DOHH2 (cell line): ENCODE results near the gene TEKTIP1.
"Not testable (repeated sequence)": the region's sequence is repeated elsewhere in the genome, so short reads cannot be mapped to it uniquely, and the experiment has no call there.

ENCODE experiments used
- H3F3A ChIP-seq: fragments of 200-600 bp; sonication (generic), shearing (Covaris generic); 2 replicates; pipeline ENCODE4 v1.6.0; 2016; ENCODE audit warnings: antibody characterized with exemption, mild to moderate bottlenecking; ENCODE audit not compliant: control insufficient read depth, insufficient read depth
- H3K27ac ChIP-seq: fragments of 200-600 bp; sonication (generic); 2 replicates; pipeline ENCODE4 v1.5.1; 2014; ENCODE audit warnings: low read depth, mild to moderate bottlenecking, low read length, moderate library complexity
- H3K27me3 ChIP-seq: fragments of 200-600 bp; sonication (generic); 2 replicates; pipeline ENCODE4 v1.6.1; 2014; ENCODE audit warnings: mild to moderate bottlenecking, low read length, mixed read lengths; ENCODE audit not compliant: control insufficient read depth
- H3K36me3 ChIP-seq: fragments of 200-600 bp; sonication (generic); 2 replicates; pipeline ENCODE4 v1.6.1; 2014; ENCODE audit warnings: mild to moderate bottlenecking, low read length, moderate library complexity, mixed read lengths; ENCODE audit not compliant: control insufficient read depth
- H3K4me1 ChIP-seq: fragments of 200-600 bp; sonication (generic); 2 replicates; pipeline ENCODE4 v1.6.1; 2014; ENCODE audit warnings: mild to moderate bottlenecking, low read length, mixed read lengths; ENCODE audit not compliant: control insufficient read depth
- H3K4me2 ChIP-seq: fragments of 200-600 bp; sonication (generic); 2 replicates; pipeline ENCODE4 v1.6.0; 2014; ENCODE audit warnings: mild to moderate bottlenecking, low read length, moderate library complexity
- H3K4me3 ChIP-seq: fragments of 200-600 bp; sonication (generic); 2 replicates; pipeline ENCODE4 v1.5.1; 2014; ENCODE audit warnings: mild to moderate bottlenecking, low read length, mixed read lengths
- H3K79me2 ChIP-seq: fragments of 200-600 bp; sonication (generic); 2 replicates; pipeline ENCODE4 v1.6.1; 2014; ENCODE audit warnings: mild to moderate bottlenecking, low read length, mixed read lengths; ENCODE audit not compliant: control insufficient read depth
- H3K9me2 ChIP-seq: fragments of 200-600 bp; sonication (generic); replicated peaks from 2 replicates; pipeline ENCODE4 v1.6.1; 2014; ENCODE audit warnings: mild to moderate bottlenecking, low read length, mixed read lengths; ENCODE audit not compliant: control insufficient read depth
- H3K9me3 ChIP-seq: fragments of 200-600 bp; sonication (generic); 2 replicates; pipeline ENCODE4 v1.6.1; 2014; ENCODE audit warnings: antibody characterized with exemption, low read length, mixed read lengths; ENCODE audit not compliant: control insufficient read depth, insufficient read depth
- H4K20me1 ChIP-seq: fragments of 200-600 bp; sonication (generic); 2 replicates; pipeline ENCODE4 v1.6.0; 2014; ENCODE audit warnings: low read depth, mild to moderate bottlenecking, antibody characterized with exemption, low read length, moderate library complexity; ENCODE audit not compliant: control insufficient read depth, insufficient read depth
- CTCF ChIP-seq: fragments of 200-600 bp; sonication (generic); IDR thresholded peaks from one replicate; pipeline ENCODE4 v1.5.1; 2014; ENCODE audit warnings: antibody characterized with exemption, mild to moderate bottlenecking, low read depth, low read length; ENCODE audit not compliant: poor library complexity, severe bottlenecking
- EZH2phosphoT487 ChIP-seq: fragments of 200-600 bp; sonication (generic); IDR thresholded peaks from 2 replicates; pipeline ENCODE4 v1.6.1; 2017; ENCODE audit warnings: borderline replicate concordance, mild to moderate bottlenecking, antibody characterized with exemption, low read length, moderate library complexity, mixed read lengths

Gene TEKTIP1

GRCh38 chr19:3528539-3529211 lies 10.3 kb upstream of the TEKTIP1 start:
- H3F3A ChIP-seq = no peaks in the 10 kb centered on the region

DNA sequence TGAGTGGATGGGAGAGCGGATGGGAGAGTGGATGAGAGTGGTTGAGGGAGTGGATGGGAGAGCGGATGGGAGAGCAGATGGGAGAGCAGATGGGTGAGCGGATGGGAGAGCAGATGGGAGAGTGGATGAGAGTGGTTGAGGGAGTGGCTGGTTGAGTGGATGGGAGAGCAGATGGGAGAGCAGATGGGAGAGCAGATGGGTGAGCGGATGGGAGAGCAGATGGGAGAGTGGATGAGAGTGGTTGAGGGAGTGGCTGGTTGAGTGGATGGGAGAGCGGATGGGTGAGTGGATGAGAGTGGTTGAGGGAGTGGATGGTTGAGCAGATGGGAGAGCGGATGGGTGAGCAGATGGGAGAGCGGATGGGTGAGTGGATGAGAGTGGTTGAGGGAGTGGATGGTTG lies 9.7 kb upstream of the TEKTIP1 start:
- not testable (repeated sequence) for H3K4me2 ChIP-seq, H3K27me3 ChIP-seq, H3K4me3 ChIP-seq, H3F3A ChIP-seq, H3K9me3 ChIP-seq, H3K4me1 ChIP-seq, H3K79me2 ChIP-seq, H3K9me2 ChIP-seq, H3K27ac ChIP-seq, H4K20me1 ChIP-seq
- peaks cover 44% of the 10 kb centered on the region; the same call in 1 of the 2 replicates for H3K36me3 ChIP-seq

More at GRCh38 chr19:3528539-3529211, 10.3 kb upstream of the TEKTIP1 start:
- H3K79me2 ChIP-seq = no peaks in the 10 kb centered on the region
- H4K20me1 ChIP-seq = no peaks in the 10 kb centered on the region
- no peaks in the 10 kb centered on the region for H3K9me3 ChIP-seq
- no peak for TF ChIP-seq CTCF
- TF ChIP-seq EZH2phosphoT487 = no peak
- H3K27me3 ChIP-seq = no peaks in the 10 kb centered on the region
- H3K9me2 ChIP-seq = no peaks in the 10 kb centered on the region
- H3K36me3 ChIP-seq = peaks cover 46% of the 10 kb centered on the region; the same call in 1 of the 2 replicates
- H3K4me2 ChIP-seq = no peak overlapping the region
- no peak overlapping the region for H3K27ac ChIP-seq
- no peak overlapping the region for H3K4me3 ChIP-seq
- H3K4me1 ChIP-seq = no peaks in the 10 kb centered on the region

- Histone ChIP-seq H3K36me3 (peaks cover 49% of the 10 kb centered on the region), H4K20me1 (no peaks in the 10 kb centered on the region), H3F3A (no peaks in the 10 kb centered on the region), H3K4me2 (no peak overlapping the region), H3K4me1 (no peaks in the 10 kb centered on the region), H3K4me3 (no peak overlapping the region), H3K9me2 (no peaks in the 10 kb centered on the region), H3K79me2 (no peaks in the 10 kb centered on the region), H3K27ac (no peak overlapping the region), H3K9me3 (no peaks in the 10 kb centered on the region), H3K27me3 (no peaks in the 10 kb centered on the region)
- TF ChIP-seq CTCF (no peak), EZH2phosphoT487 (no peak)
Measured at GRCh38 chr19:3530389-3530788, 8.6 kb upstream of the TEKTIP1 start.

DNA sequence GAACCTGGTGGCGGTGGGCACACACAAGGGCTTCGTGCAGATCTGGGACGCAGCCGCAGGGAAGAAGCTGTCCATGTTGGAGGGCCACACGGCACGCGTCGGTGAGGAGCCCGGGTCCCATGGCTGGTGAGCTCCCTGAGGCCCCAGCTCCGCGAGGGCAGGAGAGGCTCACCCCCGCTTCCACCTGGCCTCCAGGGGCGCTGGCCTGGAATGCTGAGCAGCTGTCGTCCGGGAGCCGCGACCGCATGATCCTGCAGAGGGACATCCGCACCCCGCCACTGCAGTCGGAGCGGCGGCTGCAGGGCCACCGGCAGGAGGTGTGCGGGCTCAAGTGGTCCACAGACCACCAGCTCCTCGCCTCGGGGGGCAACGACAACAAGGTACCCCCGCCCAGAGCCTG lies 7.3 kb upstream of the TEKTIP1 start:
- Histone ChIP-seq H3K9me2 (no peaks in the 10 kb centered on the region), H3K27me3 (no peaks in the 10 kb centered on the region), H3K4me3 (no peak overlapping the region), H3K27ac (no peak overlapping the region), H3K9me3 (no peaks in the 10 kb centered on the region), H3K4me2 (no peak overlapping the region), H3K36me3 (peaks cover 52% of the 10 kb centered on the region), H3F3A (no peaks in the 10 kb centered on the region), H3K4me1 (no peaks in the 10 kb centered on the region), H4K20me1 (no peaks in the 10 kb centered on the region), H3K79me2 (no peaks in the 10 kb centered on the region)
- no peak for TF ChIP-seq CTCF
- TF ChIP-seq EZH2phosphoT487 = no peak
